B cell (primary cell): Measurements from ENCODE around the gene PHF13. TPM values are rescaled to one million over a fixed set of nuclear protein-coding genes. Genes with fewer than 3 reads are reported as not detected.

Source experiments
- ATAC-seq: fragments of 200-7000 bp; cut with Tn5 transposase; one replicate; pipeline ENCODE4 v1.10.0; 2021; ENCODE audit warnings: low read depth, mild to moderate bottlenecking, moderate number of reproducible peaks, moderate library complexity
- CTCF ChIA-PET: fragments of 350-600 bp; sonication (Branson Sonifier 250); formaldehyde crosslinking; loops from one replicate; lab custom pipeline; 2021; ENCODE audit warnings: antibody characterized with exemption, inconsistent platforms; lab: Charles Lee
- POLR2A ChIA-PET: fragments of 350-600 bp; sonication (Branson Sonifier 250); formaldehyde crosslinking; loops from one replicate; lab custom pipeline; 2021; ENCODE audit warnings: antibody characterized with exemption; lab: Charles Lee
- DNase-seq: peaks from one replicate; pipeline ENCODE4 v3.0.0; 2013
- H2AFZ ChIP-seq: 2 replicates; pipeline ENCODE4 v1.6.1; 2012; ENCODE audit warnings: mild to moderate bottlenecking, low read depth, low read length; ENCODE audit not compliant: insufficient read depth, poor library complexity, severe bottlenecking
- H3K27ac ChIP-seq, 2 donors: 1 replicate in 1 of 2; 2 replicates in 1 of 2; pipeline ENCODE4 v1.5.1; 2012 to 2013; ENCODE audit warnings: low read length in 2 of 2, mild to moderate bottlenecking in 2 of 2, moderate library complexity in 1 of 2
- H3K27me3 ChIP-seq, 4 experiments: fragments of 200-600 bp in 1 of 4; sonication (generic) in 1 of 4; replicated peaks in 1 of 4; 1 replicate in 2 of 4; 2 replicates in 2 of 4; pipeline versions ENCODE4 v1.6.1 to v1.7.0; 2013 to 2016; ENCODE audit warnings: low read length in 3 of 4, mild to moderate bottlenecking in 2 of 4, mixed read lengths in 1 of 4, moderate library complexity in 1 of 4; ENCODE audit not compliant: insufficient read depth in 4 of 4, control insufficient read depth in 3 of 4; ENCODE audit errors: control extremely low read depth in 1 of 4
- H3K36me3 ChIP-seq, 2 experiments: replicated peaks in 1 of 2; 1 replicate in 1 of 2; 2 replicates in 1 of 2; pipeline versions ENCODE4 v1.6.1 to v1.7.1; 2013; ENCODE audit warnings: low read length in 1 of 2; ENCODE audit not compliant: insufficient read depth in 2 of 2, control insufficient read depth in 1 of 2; ENCODE audit errors: control extremely low read depth in 1 of 2, extremely low read depth in 1 of 2
- H3K4me1 ChIP-seq, 2 donors: fragments of 200-600 bp in 1 of 2; sonication (generic) in 1 of 2; 1 replicate in 1 of 2; 2 replicates in 1 of 2; pipeline versions ENCODE4 v1.5.1 to v1.6.1; 2013 to 2017; ENCODE audit warnings: low read length in 2 of 2; ENCODE audit not compliant: control insufficient read depth in 2 of 2, insufficient read depth in 2 of 2
- H3K4me2 ChIP-seq: replicated peaks from 2 replicates; pipeline ENCODE3; 2012; ENCODE audit warnings: mild to moderate bottlenecking, low read depth, low read length; ENCODE audit not compliant: poor library complexity, severe bottlenecking
- H3K4me3 ChIP-seq, 5 experiments: fragments of 200-600 bp in 1 of 5; sonication (generic) in 1 of 5; 1 replicate in 3 of 5; 2 replicates in 2 of 5; pipeline versions ENCODE4 v1.5.1 to v1.7.0; 2011 to 2016; ENCODE audit warnings: low read length in 4 of 5, mild to moderate bottlenecking in 4 of 5, low read depth in 2 of 5, control low read depth in 1 of 5, moderate library complexity in 1 of 5; ENCODE audit not compliant: insufficient read depth in 1 of 5; ENCODE audit errors: control extremely low read depth in 1 of 5, extremely low read depth in 1 of 5
- H3K79me2 ChIP-seq: fragments of 200-600 bp; sonication (generic); one replicate; pipeline ENCODE4 v1.6.0; 2016; ENCODE audit warnings: low read length; ENCODE audit not compliant: control insufficient read depth, insufficient read depth
- H3K9ac ChIP-seq: fragments of 200-600 bp; sonication (generic); 2 replicates; pipeline ENCODE4 v1.6.1; 2017; ENCODE audit warnings: mild to moderate bottlenecking, low read length, moderate library complexity
- H3K9me3 ChIP-seq, 3 donors: one replicate each; pipeline versions ENCODE4 v1.6.1 to v1.7.1; 2013; ENCODE audit warnings: low read length in 2 of 3; ENCODE audit not compliant: control insufficient read depth in 2 of 3, insufficient read depth in 1 of 3; ENCODE audit errors: control extremely low read depth in 1 of 3
- H4K20me1 ChIP-seq: 2 replicates; pipeline ENCODE4 v1.6.0; 2012; ENCODE audit warnings: mild to moderate bottlenecking, low read length; ENCODE audit not compliant: insufficient read depth, control insufficient read depth, poor library complexity, severe bottlenecking
- H3K27ac Mint-ChIP-seq: one replicate; pipeline ENCODE4 v1.8.0; 2021; ENCODE audit warnings: mixed read lengths
- H3K27me3 Mint-ChIP-seq: one replicate; pipeline ENCODE4 v1.8.0; 2021; ENCODE audit warnings: mixed read lengths
- H3K4me1 Mint-ChIP-seq: one replicate; pipeline ENCODE4 v1.8.0; 2021; ENCODE audit warnings: mixed read lengths
- H3K4me3 Mint-ChIP-seq: one replicate; pipeline ENCODE4 v1.8.0; 2021; ENCODE audit warnings: mixed read lengths
- H3K9me3 Mint-ChIP-seq: one replicate; pipeline ENCODE4 v1.8.0; 2022; ENCODE audit warnings: mixed read lengths; ENCODE audit not compliant: insufficient read depth
- EZH2 ChIP-seq: IDR thresholded peaks from 2 replicates; pipeline ENCODE4 v1.6.1; 2012; ENCODE audit warnings: borderline replicate concordance, low read depth, mild to moderate bottlenecking, moderate library complexity, low read length; ENCODE audit not compliant: insufficient read depth, poor library complexity, severe bottlenecking
- WGBS: methylation state at CpG from one replicate; pipeline ENCODE4 v1.1.5; 2013; ENCODE audit warnings: missing lambda C conversion rate; ENCODE audit not compliant: insufficient coverage; 5-methylcytosine and 5-hydroxymethylcytosine counted together
- intact Hi-C: fragments of 100-400 bp; cut with micrococcal nuclease; formaldehyde crosslinking; loops from one replicate; pipeline ENCODE4 v1.10.0; 2022
- polyA plus RNA-seq: library from polyadenylated mRNA; depleted of rRNA; stranded (reverse); fragments of >200 nt; gene quantifications from 2 replicates; pipeline ENCODE4 v1.2.3, GENCODE V29; 2012
- total RNA-seq, 2 donors: library from RNA; stranded (reverse); fragments of 120-200 nt in 1 of 2; gene quantifications; 1 replicate in 1 of 2; 2 replicates in 1 of 2; pipeline versions ENCODE4 v1.2.3 to v1.2.4, GENCODE V29; 2013 to 2022
- TF ChIP-seq, protein P1 (sequence below): fragments of 200-600 bp; IDR thresholded peaks from one replicate; pipeline ENCODE4 v1.8.0; 2022; ENCODE audit warnings: antibody characterized with exemption, mild to moderate bottlenecking

Gene PHF13
- total and polyA plus RNA-seq, 2 donors (not counting 1 experiment from before 2014, with no cell fraction given) = 5.3 to 11.0 TPM

DNA sequence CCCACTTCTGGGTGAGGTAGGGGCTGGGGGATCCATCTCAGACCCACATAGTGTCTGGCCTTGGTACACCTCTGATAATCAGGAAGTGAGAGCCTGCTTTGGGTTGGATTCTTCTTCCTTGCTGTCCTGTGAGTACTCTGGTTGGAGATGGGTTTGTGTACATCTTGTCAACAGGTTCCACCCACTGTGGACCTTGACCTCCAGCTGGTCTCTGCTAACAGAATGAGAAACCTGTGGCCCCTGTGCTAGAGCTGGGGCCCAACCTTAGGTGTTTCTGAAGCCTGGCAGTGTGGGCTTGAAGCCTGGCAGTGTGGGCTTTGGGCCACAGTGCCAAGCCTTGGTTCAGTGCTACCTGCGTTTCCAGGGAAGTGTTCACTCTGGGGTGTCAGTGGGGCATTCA lies 31.2 kb upstream of the PHF13 start:
- ATAC-seq = no peak
- peaks cover 36% of the 10 kb centered on the region for H3K4me1 Mint-ChIP-seq
- Histone ChIP-seq H3K79me2 (peaks cover 49% of the 10 kb centered on the region), H4K20me1 (peaks cover 40% of the 10 kb centered on the region), H3K36me3 (peaks cover 0 to 5% of the 10 kb centered on the region in 2 experiments), H3K27ac (peak overlapping the region; percentile 13 to 91), H3K9me3 (no peaks in the 10 kb centered on the region), H3K4me1 (peaks cover 20 to 34% of the 10 kb centered on the region in 2 donors), H3K9ac (no peak overlapping the region), H2AFZ (no peak overlapping the region), H3K4me2 (peak overlapping the region; percentile 88), H3K27me3 (no peaks in the 10 kb centered on the region), H3K4me3 (no peak overlapping the region)
- H3K9me3 Mint-ChIP-seq = no peaks in the 10 kb centered on the region
- peak overlapping the region; percentile 78 for H3K27ac Mint-ChIP-seq
- ChIA-PET CTCF (interaction anchor here (1.1 kb wide), 1 partner anchor 20 kb away, joined by 3 read pairs; the partner anchor contains the start of gene KLHL21), POLR2A (no interaction called here)
- 100% methylated on average over 1 of the region's 1 CpG for WGBS
- no peak for DNase-seq
- H3K4me3 Mint-ChIP-seq = peak overlapping the region; percentile 98
- intact Hi-C loops = no loop called here
- no peak for TF ChIP-seq EZH2
- TF ChIP-seq, protein P1, sequence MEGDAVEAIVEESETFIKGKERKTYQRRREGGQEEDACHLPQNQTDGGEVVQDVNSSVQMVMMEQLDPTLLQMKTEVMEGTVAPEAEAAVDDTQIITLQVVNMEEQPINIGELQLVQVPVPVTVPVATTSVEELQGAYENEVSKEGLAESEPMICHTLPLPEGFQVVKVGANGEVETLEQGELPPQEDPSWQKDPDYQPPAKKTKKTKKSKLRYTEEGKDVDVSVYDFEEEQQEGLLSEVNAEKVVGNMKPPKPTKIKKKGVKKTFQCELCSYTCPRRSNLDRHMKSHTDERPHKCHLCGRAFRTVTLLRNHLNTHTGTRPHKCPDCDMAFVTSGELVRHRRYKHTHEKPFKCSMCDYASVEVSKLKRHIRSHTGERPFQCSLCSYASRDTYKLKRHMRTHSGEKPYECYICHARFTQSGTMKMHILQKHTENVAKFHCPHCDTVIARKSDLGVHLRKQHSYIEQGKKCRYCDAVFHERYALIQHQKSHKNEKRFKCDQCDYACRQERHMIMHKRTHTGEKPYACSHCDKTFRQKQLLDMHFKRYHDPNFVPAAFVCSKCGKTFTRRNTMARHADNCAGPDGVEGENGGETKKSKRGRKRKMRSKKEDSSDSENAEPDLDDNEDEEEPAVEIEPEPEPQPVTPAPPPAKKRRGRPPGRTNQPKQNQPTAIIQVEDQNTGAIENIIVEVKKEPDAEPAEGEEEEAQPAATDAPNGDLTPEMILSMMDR = no peak
- no peaks in the 10 kb centered on the region for H3K27me3 Mint-ChIP-seq

DNA sequence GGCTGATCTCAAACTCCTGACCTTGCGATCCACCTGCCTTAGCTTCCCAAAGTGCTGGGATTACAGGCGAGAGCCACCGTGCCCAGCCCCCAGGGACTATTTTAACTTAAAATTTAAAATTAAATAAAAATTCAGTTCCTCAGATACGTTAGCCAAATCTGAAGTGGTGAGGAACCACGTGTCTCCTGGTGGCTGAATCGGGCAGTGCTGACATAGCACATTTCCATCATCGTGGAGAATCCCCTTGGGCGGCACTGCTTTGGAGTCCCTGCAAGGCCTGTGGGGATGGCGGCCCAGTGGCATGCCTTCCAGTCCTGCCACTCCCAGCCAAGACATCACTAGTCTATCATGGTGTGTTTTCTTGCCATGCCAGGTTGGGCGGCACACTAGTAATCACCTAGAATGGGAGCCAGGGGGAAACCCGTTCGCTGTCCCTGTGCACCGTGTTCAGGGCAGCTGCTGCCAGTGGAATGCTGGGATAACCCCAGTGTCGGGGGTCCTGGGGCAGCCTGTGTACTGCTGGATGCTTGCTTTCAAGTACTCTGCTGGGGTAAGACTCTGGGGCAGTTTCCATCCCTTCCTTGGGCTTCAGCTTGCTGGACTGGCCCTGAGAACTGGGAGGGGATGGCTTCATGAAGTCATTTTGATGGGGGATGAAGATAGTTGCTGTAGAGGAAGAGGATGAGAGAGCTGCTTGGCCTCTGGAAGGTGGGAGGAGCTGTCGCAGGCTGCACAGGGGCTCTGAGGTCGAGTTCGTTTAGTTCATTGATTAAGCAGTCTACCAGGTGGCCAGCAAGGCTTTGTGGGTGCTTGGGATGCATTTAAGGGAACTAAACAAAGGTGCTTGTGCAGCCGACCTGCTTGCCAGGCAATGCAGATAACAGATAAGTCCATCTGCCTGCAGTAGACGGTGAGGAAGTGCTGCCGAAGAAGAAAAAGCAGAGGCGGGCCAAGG lies 29.1 kb upstream of the PHF13 start:
- Mint-ChIP-seq H3K4me3 (no peak overlapping the region), H3K27me3 (no peaks in the 10 kb centered on the region), H3K9me3 (no peaks in the 10 kb centered on the region), H3K27ac (no peak overlapping the region), H3K4me1 (peaks cover 37% of the 10 kb centered on the region)
- no peak overlapping the region for H3K4me3 ChIP-seq
- H2AFZ ChIP-seq = no peak overlapping the region
- no peaks in the 10 kb centered on the region for H3K27me3 ChIP-seq
- POLR2A ChIA-PET = interaction anchor here (0.5 to 0.7 kb wide), 2 partner anchors 16 to 40 kb away, joined by 3 to 4 read pairs; no protein-coding TSS in a partner anchor
- no peak for TF ChIP-seq EZH2
- TF ChIP-seq, protein P1 = no peak
- DNase-seq = no peak
- peaks cover 0 to 26% of the 10 kb centered on the region in 2 experiments for H3K36me3 ChIP-seq
- no peaks in the 10 kb centered on the region for H3K9me3 ChIP-seq
- intact Hi-C loops = no loop called here
- no peak overlapping the region for H3K27ac ChIP-seq
- no peak overlapping the region for H3K4me2 ChIP-seq
- ATAC-seq = no peak
- H4K20me1 ChIP-seq = peaks cover 48% of the 10 kb centered on the region
- H3K9ac ChIP-seq = no peak overlapping the region
- peaks cover 18 to 36% of the 10 kb centered on the region in 2 donors for H3K4me1 ChIP-seq
- peaks cover 46% of the 10 kb centered on the region for H3K79me2 ChIP-seq
- 91% methylated on average over 18 of the region's 21 CpGs for WGBS
- CTCF ChIA-PET = no interaction called here
